Activated naive CD8-positive, alpha-beta T cell treated with anti-CD3 and anti-CD28 coated beads, Interleukin-2, amount 10 ng/mL, durations not matched to agents 7 days and 5 days (primary cell): ENCODE measurements around the gene DUSP9. TPM values are rescaled to one million over a fixed set of nuclear protein-coding genes. Genes with fewer than 3 reads are reported as not detected.
"Not testable (repeated sequence)": the region's sequence is repeated elsewhere in the genome, so short reads cannot be mapped to it uniquely, and the experiment has no call there.

Experiments used
- ATAC-seq: fragments of 150-1000 bp; cut with Tn5 transposase; one replicate; pipeline ENCODE4 v1.10.0; 2021; ENCODE audit warnings: low read depth, moderate library complexity
- POLR2A ChIA-PET: fragments of 350-600 bp; sonication (Branson Sonifier 250); formaldehyde crosslinking; loops from one replicate; lab custom pipeline; 2021; ENCODE audit warnings: antibody characterized with exemption; lab: Charles Lee
- DNase-seq: peaks from one replicate; pipeline ENCODE4 v3.0.0; 2021
- H3K27ac Mint-ChIP-seq: one replicate; pipeline ENCODE4 v1.8.0; 2022; ENCODE audit warnings: mild to moderate bottlenecking, mixed read lengths
- H3K27me3 Mint-ChIP-seq: one replicate; pipeline ENCODE4 v1.8.0; 2022; ENCODE audit warnings: mild to moderate bottlenecking, moderate library complexity, mixed read lengths
- H3K36me3 Mint-ChIP-seq: one replicate; pipeline ENCODE4 v1.8.0; 2021; ENCODE audit warnings: mild to moderate bottlenecking, mixed read lengths
- H3K4me1 Mint-ChIP-seq: one replicate; pipeline ENCODE4 v1.8.0; 2021; ENCODE audit warnings: mixed read lengths
- H3K4me3 Mint-ChIP-seq: one replicate; pipeline ENCODE4 v1.8.0; 2022; ENCODE audit warnings: mild to moderate bottlenecking, moderate library complexity, mixed read lengths
- H3K9me3 Mint-ChIP-seq: one replicate; pipeline ENCODE4 v1.8.0; 2021; ENCODE audit warnings: mixed read lengths
- total RNA-seq, 2 experiments: library from RNA; stranded (reverse); gene quantifications; one replicate each; pipeline ENCODE4 v1.2.3, GENCODE V29; 2021

DUSP9 gene
- total RNA-seq, 2 experiments from 2014 or later, result not detected

GRCh38 chrX:153688506-153688905, 41.5 kb downstream of the DUSP9 start:
- Mint-ChIP-seq H3K36me3 (no peaks in the 10 kb centered on the region), H3K9me3 (no peaks in the 10 kb centered on the region), H3K4me1 (no peaks in the 10 kb centered on the region), H3K27ac (no peak overlapping the region), H3K4me3 (no peak overlapping the region), H3K27me3 (peaks cover 9% of the 10 kb centered on the region)
- DNase-seq, result no peak
- POLR2A ChIA-PET, result no interaction called here
- no peak for ATAC-seq

GRCh38 chrX:153688911-153689590, 42.0 kb downstream of the DUSP9 start:
- no peaks in the 10 kb centered on the region for H3K4me1 Mint-ChIP-seq
- no peak for DNase-seq
- peaks cover 5% of the 10 kb centered on the region for H3K27me3 Mint-ChIP-seq
- no peaks in the 10 kb centered on the region for H3K9me3 Mint-ChIP-seq
- H3K27ac Mint-ChIP-seq, result no peak overlapping the region
- POLR2A ChIA-PET, result no interaction called here
- H3K4me3 Mint-ChIP-seq, result no peak overlapping the region
- ATAC-seq, result no peak
- H3K36me3 Mint-ChIP-seq, result no peaks in the 10 kb centered on the region

- Mint-ChIP-seq H3K4me1 (no peaks in the 10 kb centered on the region), H3K27ac (no peak overlapping the region), H3K9me3 (no peaks in the 10 kb centered on the region), H3K36me3 (no peaks in the 10 kb centered on the region), H3K27me3 (peaks cover 5% of the 10 kb centered on the region), H3K4me3 (no peak overlapping the region)
- DNase-seq (no peak), ATAC-seq (no peak)
- POLR2A ChIA-PET, result no interaction called here
These were observed 42.9 kb downstream of the DUSP9 start for GRCh38 chrX:153689654-153690465.

- POLR2A ChIA-PET, result no interaction called here
- ATAC-seq (no peak), DNase-seq (no peak)
- Mint-ChIP-seq H3K27ac (no peak overlapping the region), H3K27me3 (peaks cover 5% of the 10 kb centered on the region), H3K36me3 (no peaks in the 10 kb centered on the region), H3K4me1 (no peaks in the 10 kb centered on the region), H3K4me3 (no peak overlapping the region), H3K9me3 (no peaks in the 10 kb centered on the region)
These were observed 43.5 kb downstream of the DUSP9 start for GRCh38 chrX:153690466-153690865.

GRCh38 chrX:153691032-153691827, 44.2 kb downstream of the DUSP9 start:
- DNase-seq, H3K27me3 Mint-ChIP-seq, POLR2A ChIA-PET, H3K4me1 Mint-ChIP-seq, H3K4me3 Mint-ChIP-seq, ATAC-seq, H3K27ac Mint-ChIP-seq, H3K36me3 Mint-ChIP-seq, H3K9me3 Mint-ChIP-seq: not testable (repeated sequence)

- no peaks in the 10 kb centered on the region for H3K9me3 Mint-ChIP-seq
- H3K36me3 Mint-ChIP-seq, result no peaks in the 10 kb centered on the region
- H3K27me3 Mint-ChIP-seq, result peaks cover 2% of the 10 kb centered on the region
- POLR2A ChIA-PET, result no interaction called here
- H3K4me3 Mint-ChIP-seq, result no peak overlapping the region
- H3K27ac Mint-ChIP-seq, result no peak overlapping the region
- DNase-seq, result no peak
- no peaks in the 10 kb centered on the region for H3K4me1 Mint-ChIP-seq
- ATAC-seq, result no peak
These were observed 45.0 kb downstream of the DUSP9 start for GRCh38 chrX:153692003-153692402.

GRCh38 chrX:153692611-153693156, 45.7 kb downstream of the DUSP9 start:
- Mint-ChIP-seq H3K4me1 (no peaks in the 10 kb centered on the region), H3K27me3 (no peaks in the 10 kb centered on the region), H3K4me3 (no peak overlapping the region), H3K9me3 (no peaks in the 10 kb centered on the region), H3K36me3 (peaks cover 1% of the 10 kb centered on the region), H3K27ac (no peak overlapping the region)
- POLR2A ChIA-PET, result no interaction called here
- ATAC-seq (no peak), DNase-seq (no peak)

GRCh38 chrX:153693216-153694086, 46.4 kb downstream of the DUSP9 start:
- no peaks in the 10 kb centered on the region for H3K9me3 Mint-ChIP-seq
- H3K36me3 Mint-ChIP-seq, result peaks cover 1% of the 10 kb centered on the region
- no peaks in the 10 kb centered on the region for H3K4me1 Mint-ChIP-seq
- H3K4me3 Mint-ChIP-seq, result no peak overlapping the region
- H3K27ac Mint-ChIP-seq, result no peak overlapping the region
- no peaks in the 10 kb centered on the region for H3K27me3 Mint-ChIP-seq
- ATAC-seq (no peak), DNase-seq (no peak)
- POLR2A ChIA-PET, result no interaction called here

- H3K36me3 Mint-ChIP-seq, DNase-seq, H3K27me3 Mint-ChIP-seq, H3K4me1 Mint-ChIP-seq, H3K27ac Mint-ChIP-seq, H3K4me3 Mint-ChIP-seq, H3K9me3 Mint-ChIP-seq, POLR2A ChIA-PET, ATAC-seq: not testable (repeated sequence)
These were observed 47.3 kb downstream of the DUSP9 start for GRCh38 chrX:153694256-153694655.

GRCh38 chrX:153694687-153695270, 47.8 kb downstream of the DUSP9 start:
- POLR2A ChIA-PET, result no interaction called here
- DNase-seq, result no peak
- H3K36me3 Mint-ChIP-seq, result peaks cover 1% of the 10 kb centered on the region
- no peak overlapping the region for H3K4me3 Mint-ChIP-seq
- ATAC-seq, result no peak
- H3K27me3 Mint-ChIP-seq, result no peaks in the 10 kb centered on the region
- no peak overlapping the region for H3K27ac Mint-ChIP-seq
- no peaks in the 10 kb centered on the region for H3K9me3 Mint-ChIP-seq
- H3K4me1 Mint-ChIP-seq, result no peaks in the 10 kb centered on the region

- Mint-ChIP-seq H3K27me3 (no peaks in the 10 kb centered on the region), H3K4me1 (no peaks in the 10 kb centered on the region), H3K4me3 (no peak overlapping the region), H3K27ac (no peak overlapping the region), H3K9me3 (no peaks in the 10 kb centered on the region), H3K36me3 (peaks cover 1% of the 10 kb centered on the region)
- ATAC-seq, result no peak
- POLR2A ChIA-PET, result no interaction called here
- DNase-seq, result no peak
These were observed 49.1 kb downstream of the DUSP9 start for GRCh38 chrX:153696100-153696499.

GRCh38 chrX:153696538-153696937, 49.5 kb downstream of the DUSP9 start:
- H3K27ac Mint-ChIP-seq, H3K36me3 Mint-ChIP-seq, H3K9me3 Mint-ChIP-seq, POLR2A ChIA-PET, ATAC-seq, DNase-seq, H3K4me3 Mint-ChIP-seq, H3K4me1 Mint-ChIP-seq, H3K27me3 Mint-ChIP-seq: not testable (repeated sequence)
